ENCODE measurements around the gene DYNLRB2. TPM values are rescaled to one million over a fixed set of nuclear protein-coding genes. Genes with fewer than 3 reads are reported as not detected.

The DYNLRB2 gene
- total RNA-seq, 2 experiments from 2014 or later: not detected

DNA sequence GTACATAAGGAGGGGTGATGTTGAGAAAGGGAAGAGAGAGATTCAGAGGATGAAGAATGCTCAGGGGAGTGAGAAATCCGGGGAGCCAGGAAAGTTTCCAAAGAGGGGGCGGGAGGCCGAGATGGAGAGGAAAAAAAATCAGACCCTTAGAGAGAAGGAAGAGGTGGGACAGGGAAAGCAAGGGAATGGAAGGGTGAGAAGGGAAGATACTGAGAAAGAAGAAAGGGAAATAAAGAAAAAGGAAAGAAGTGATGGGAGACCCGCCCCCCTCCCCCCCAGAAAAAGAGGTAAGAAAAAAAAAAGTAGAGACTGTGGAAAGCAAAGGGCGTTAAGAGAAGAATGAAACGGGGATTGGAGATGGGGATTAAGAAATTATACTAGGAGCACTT, 507 bp downstream of the DYNLRB2 start:
- intact Hi-C loops (cut with micrococcal nuclease; ENCODE audit: unreplicated experiment): loop anchor here (2.0 to 5.0 kb wide), 2 partner anchors 136 to 281 kb away; no protein-coding TSS in a partner anchor
- BruUV-seq (replicated peaks): no TSS peak

DNA sequence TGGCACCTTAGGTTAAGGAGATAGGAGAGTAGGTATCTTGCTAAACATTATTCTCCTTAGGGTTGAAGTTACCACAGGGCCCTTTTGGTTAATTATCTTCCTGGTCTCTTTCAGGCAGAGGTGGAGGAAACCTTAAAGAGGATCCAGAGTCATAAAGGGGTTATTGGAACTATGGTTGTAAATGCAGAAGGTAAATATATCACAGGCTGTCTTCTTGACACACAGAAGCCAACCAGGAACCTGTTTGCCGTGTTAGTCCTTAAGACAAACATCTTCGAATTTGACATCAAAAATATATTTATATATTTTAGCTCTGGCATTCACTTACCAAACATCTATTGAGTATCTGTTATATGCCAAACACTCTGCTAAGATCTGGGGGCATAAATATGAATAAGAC, 2.4 kb downstream of the DYNLRB2 start:
- BruUV-seq (replicated peaks): no TSS peak
- H3K4me3 ChIP-seq (ENCODE audit: low read depth, low read length, poor library complexity, severe bottlenecking): no peak overlapping the region
- no peak overlapping the region for H3K27ac ChIP-seq (ENCODE audit: low read depth, low read length, poor library complexity, severe bottlenecking)
- intact Hi-C loops (cut with micrococcal nuclease; ENCODE audit: unreplicated experiment): loop anchor here (5.0 kb wide), 1 partner anchor 279 kb away; no protein-coding TSS in a partner anchor
- DNase-seq (ENCODE audit: low spot score): no peak
- no peaks in the 10 kb centered on the region; the same call in 1 of the 2 replicates for H3K9me3 ChIP-seq (ENCODE audit: low read length)
- H3K9me2 ChIP-seq (ENCODE audit: insufficient read depth, low read length): no peaks in the 10 kb centered on the region
- no peak for TF ChIP-seq EZH2phosphoT487 (IDR thresholded peaks at IDR 0.05; ENCODE audit: borderline replicate concordance, low read depth, low read length)
- TF ChIP-seq, protein P1, sequence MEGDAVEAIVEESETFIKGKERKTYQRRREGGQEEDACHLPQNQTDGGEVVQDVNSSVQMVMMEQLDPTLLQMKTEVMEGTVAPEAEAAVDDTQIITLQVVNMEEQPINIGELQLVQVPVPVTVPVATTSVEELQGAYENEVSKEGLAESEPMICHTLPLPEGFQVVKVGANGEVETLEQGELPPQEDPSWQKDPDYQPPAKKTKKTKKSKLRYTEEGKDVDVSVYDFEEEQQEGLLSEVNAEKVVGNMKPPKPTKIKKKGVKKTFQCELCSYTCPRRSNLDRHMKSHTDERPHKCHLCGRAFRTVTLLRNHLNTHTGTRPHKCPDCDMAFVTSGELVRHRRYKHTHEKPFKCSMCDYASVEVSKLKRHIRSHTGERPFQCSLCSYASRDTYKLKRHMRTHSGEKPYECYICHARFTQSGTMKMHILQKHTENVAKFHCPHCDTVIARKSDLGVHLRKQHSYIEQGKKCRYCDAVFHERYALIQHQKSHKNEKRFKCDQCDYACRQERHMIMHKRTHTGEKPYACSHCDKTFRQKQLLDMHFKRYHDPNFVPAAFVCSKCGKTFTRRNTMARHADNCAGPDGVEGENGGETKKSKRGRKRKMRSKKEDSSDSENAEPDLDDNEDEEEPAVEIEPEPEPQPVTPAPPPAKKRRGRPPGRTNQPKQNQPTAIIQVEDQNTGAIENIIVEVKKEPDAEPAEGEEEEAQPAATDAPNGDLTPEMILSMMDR (conservative IDR thresholded peaks at IDR 0.05; ENCODE audit: low read length): no peak
- ChIA-PET CTCF (ENCODE audit: unreplicated experiment) (interaction anchor here (1.1 kb wide), 1 partner anchor 17 kb away, joined by 3 read pairs; no protein-coding TSS in a partner anchor), POLR2A (no interaction called here)
- no peak overlapping the region for H2AFZ ChIP-seq (ENCODE audit: low read length)
- H3K4me2 ChIP-seq (ENCODE audit: low read length): no peak overlapping the region
- no peaks in the 10 kb centered on the region for H3K79me2 ChIP-seq (ENCODE audit: insufficient read depth, low read depth, low read length)
- H3K4me1 ChIP-seq (ENCODE audit: insufficient read depth, low read length, poor library complexity, severe bottlenecking): peaks cover 3% of the 10 kb centered on the region
- no peaks in the 10 kb centered on the region for H3K36me3 ChIP-seq (ENCODE audit: insufficient read depth, low read length)
- no peaks in the 10 kb centered on the region for H4K20me1 ChIP-seq (ENCODE audit: insufficient read depth, low read length)

More for the DNA sequence above, 507 bp downstream of the DYNLRB2 start:
- H2AFZ ChIP-seq (ENCODE audit: low read length): peak overlapping the region; percentile 97
- H3K79me2 ChIP-seq (ENCODE audit: insufficient read depth, low read depth, low read length): no peaks in the 10 kb centered on the region
- no peaks in the 10 kb centered on the region for H4K20me1 ChIP-seq (ENCODE audit: insufficient read depth, low read length)
- TF ChIP-seq, protein P1 (conservative IDR thresholded peaks at IDR 0.05; ENCODE audit: low read length): no peak
- TF ChIP-seq EZH2phosphoT487 (IDR thresholded peaks at IDR 0.05; ENCODE audit: borderline replicate concordance, low read depth, low read length): no peak
- H3K4me3 ChIP-seq (ENCODE audit: low read depth, low read length, poor library complexity, severe bottlenecking): peak overlapping the region; percentile 63
- H3K36me3 ChIP-seq (ENCODE audit: insufficient read depth, low read length): no peaks in the 10 kb centered on the region
- DNase-seq (ENCODE audit: low spot score): no peak
- H3K9me2 ChIP-seq (ENCODE audit: insufficient read depth, low read length): no peaks in the 10 kb centered on the region
- no peak overlapping the region for H3K27ac ChIP-seq (ENCODE audit: low read depth, low read length, poor library complexity, severe bottlenecking)
- POLR2A ChIA-PET: no interaction called here
- CTCF ChIA-PET (ENCODE audit: unreplicated experiment): no interaction called here
- H3K4me1 ChIP-seq (ENCODE audit: insufficient read depth, low read length, poor library complexity, severe bottlenecking): peaks cover 3% of the 10 kb centered on the region
- H3K4me2 ChIP-seq (ENCODE audit: low read length): peak overlapping the region; percentile 71
- H3K9me3 ChIP-seq (ENCODE audit: low read length): no peaks in the 10 kb centered on the region; the same call in 1 of the 2 replicates

DNA sequence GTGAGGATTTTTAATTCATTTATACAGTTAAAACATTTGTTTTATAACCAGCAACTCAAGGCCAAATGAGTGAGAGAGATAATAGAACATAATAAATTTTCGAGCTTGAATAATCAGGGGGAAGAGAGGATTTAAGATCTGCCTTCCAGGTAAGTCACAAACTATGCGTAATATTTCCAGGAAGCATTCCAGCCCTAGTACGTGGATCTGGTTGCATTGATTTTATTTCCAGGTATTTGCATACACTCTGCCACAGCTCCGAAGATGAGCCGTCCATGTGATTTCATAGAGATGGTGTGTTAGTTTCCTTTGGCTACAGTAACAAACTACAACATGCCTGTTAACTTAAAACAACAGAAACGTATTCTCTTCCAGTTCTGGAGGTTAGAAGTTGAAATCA, 3.5 kb downstream of the DYNLRB2 start:
- H3K4me1 ChIP-seq (ENCODE audit: insufficient read depth, low read length, poor library complexity, severe bottlenecking): peaks cover 3% of the 10 kb centered on the region
- no peak overlapping the region for H2AFZ ChIP-seq (ENCODE audit: low read length)
- ChIA-PET POLR2A (no interaction called here), CTCF (ENCODE audit: unreplicated experiment) (no interaction called here)
- TF ChIP-seq EZH2phosphoT487 (IDR thresholded peaks at IDR 0.05; ENCODE audit: borderline replicate concordance, low read depth, low read length): no peak
- TF ChIP-seq, protein P1 (conservative IDR thresholded peaks at IDR 0.05; ENCODE audit: low read length): no peak
- H3K4me3 ChIP-seq (ENCODE audit: low read depth, low read length, poor library complexity, severe bottlenecking): no peak overlapping the region
- intact Hi-C loops (cut with micrococcal nuclease; ENCODE audit: unreplicated experiment): loop anchor here (5.0 kb wide), 1 partner anchor 278 kb away; no protein-coding TSS in a partner anchor
- no peaks in the 10 kb centered on the region for H3K9me2 ChIP-seq (ENCODE audit: insufficient read depth, low read length)
- no peak overlapping the region for H3K4me2 ChIP-seq (ENCODE audit: low read length)
- H3K36me3 ChIP-seq (ENCODE audit: insufficient read depth, low read length): no peaks in the 10 kb centered on the region
- no peak for DNase-seq (ENCODE audit: low spot score)
- BruUV-seq (replicated peaks): no TSS peak
- no peaks in the 10 kb centered on the region for H3K79me2 ChIP-seq (ENCODE audit: insufficient read depth, low read depth, low read length)
- no peaks in the 10 kb centered on the region for H4K20me1 ChIP-seq (ENCODE audit: insufficient read depth, low read length)
- no peak overlapping the region for H3K27ac ChIP-seq (ENCODE audit: low read depth, low read length, poor library complexity, severe bottlenecking)
- no peaks in the 10 kb centered on the region; the same call in 1 of the 2 replicates for H3K9me3 ChIP-seq (ENCODE audit: low read length)

Data from OCI-LY7 (cell line).